GM12875 (cell line): ENCODE results near the gene UMPS.

Source experiments
- H3K4me3 ChIP-seq: one replicate; pipeline ENCODE4 v1.5.1; 2011; ENCODE audit warnings: low read depth, low read length, control low read depth
- TF ChIP-seq, protein P1 (sequence below): IDR thresholded peaks from 2 replicates; pipeline ENCODE4 v1.5.1; 2011; ENCODE audit warnings: low read depth, mild to moderate bottlenecking, control low read depth, inconsistent platforms, low read length, moderate library complexity, borderline replicate concordance; ENCODE audit not compliant: insufficient read depth

UMPS gene

GRCh38 chr3:124763206-124763605 lies 33.0 kb downstream of the UMPS start:
- TF ChIP-seq, protein P1, sequence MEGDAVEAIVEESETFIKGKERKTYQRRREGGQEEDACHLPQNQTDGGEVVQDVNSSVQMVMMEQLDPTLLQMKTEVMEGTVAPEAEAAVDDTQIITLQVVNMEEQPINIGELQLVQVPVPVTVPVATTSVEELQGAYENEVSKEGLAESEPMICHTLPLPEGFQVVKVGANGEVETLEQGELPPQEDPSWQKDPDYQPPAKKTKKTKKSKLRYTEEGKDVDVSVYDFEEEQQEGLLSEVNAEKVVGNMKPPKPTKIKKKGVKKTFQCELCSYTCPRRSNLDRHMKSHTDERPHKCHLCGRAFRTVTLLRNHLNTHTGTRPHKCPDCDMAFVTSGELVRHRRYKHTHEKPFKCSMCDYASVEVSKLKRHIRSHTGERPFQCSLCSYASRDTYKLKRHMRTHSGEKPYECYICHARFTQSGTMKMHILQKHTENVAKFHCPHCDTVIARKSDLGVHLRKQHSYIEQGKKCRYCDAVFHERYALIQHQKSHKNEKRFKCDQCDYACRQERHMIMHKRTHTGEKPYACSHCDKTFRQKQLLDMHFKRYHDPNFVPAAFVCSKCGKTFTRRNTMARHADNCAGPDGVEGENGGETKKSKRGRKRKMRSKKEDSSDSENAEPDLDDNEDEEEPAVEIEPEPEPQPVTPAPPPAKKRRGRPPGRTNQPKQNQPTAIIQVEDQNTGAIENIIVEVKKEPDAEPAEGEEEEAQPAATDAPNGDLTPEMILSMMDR: no peak
- H3K4me3 ChIP-seq: no peak overlapping the region

DNA sequence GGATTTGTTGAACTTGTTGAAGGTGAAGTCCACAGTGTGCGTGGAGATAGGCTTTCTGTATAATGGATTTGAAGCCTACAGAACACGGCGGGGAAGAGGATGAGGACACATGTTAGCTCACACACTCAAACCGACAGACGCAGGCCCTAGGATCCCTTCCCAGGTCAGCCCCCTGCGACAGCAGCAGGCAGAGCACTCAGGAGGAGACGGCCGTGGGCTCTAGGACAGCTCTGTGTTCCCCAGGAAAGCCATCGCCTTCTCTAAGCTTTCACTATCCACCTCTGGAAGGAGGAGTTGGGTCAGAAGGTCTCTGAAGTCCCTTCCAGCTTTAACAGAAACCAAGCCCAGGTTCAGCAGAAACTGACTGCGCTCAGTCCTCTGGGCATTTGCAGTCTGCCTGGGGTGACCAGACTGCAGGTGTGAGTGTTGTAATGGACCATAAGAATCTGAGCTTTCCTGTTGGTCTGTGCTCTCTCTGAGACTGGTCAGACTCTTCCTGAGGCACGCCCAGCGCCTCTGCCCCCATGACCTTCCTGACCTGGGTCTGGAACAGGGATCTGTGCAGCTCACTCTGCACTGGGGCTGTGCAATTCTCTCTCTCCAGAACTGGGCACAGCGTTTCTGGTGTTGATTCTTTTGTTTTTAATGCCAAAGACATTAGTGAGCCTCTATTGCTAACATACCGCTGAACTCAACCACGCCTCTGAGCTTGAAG lies 33.5 kb downstream of the UMPS start:
- TF ChIP-seq, protein P1: no peak
- H3K4me3 ChIP-seq: no peak overlapping the region

DNA sequence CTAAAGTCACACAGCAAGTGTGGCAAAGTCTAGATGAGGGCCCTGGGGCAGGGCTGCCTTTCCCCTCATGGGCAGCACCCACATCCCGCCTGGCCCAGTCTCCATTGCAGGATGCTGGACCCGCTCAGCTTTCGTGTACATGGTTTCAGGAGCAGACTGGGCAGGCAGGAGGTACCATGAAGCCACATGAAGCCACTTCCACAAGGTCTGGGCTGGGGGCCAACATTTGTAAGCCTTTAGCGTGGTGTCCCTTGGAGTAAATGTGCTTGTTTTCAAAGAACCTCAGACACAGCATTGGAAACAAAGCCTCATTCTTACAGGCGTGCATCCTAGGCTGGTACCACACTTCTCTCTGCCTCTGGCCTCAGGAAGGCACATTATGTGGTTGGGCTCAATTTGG lies 34.5 kb downstream of the UMPS start:
- TF ChIP-seq, protein P1: no peak

DNA sequence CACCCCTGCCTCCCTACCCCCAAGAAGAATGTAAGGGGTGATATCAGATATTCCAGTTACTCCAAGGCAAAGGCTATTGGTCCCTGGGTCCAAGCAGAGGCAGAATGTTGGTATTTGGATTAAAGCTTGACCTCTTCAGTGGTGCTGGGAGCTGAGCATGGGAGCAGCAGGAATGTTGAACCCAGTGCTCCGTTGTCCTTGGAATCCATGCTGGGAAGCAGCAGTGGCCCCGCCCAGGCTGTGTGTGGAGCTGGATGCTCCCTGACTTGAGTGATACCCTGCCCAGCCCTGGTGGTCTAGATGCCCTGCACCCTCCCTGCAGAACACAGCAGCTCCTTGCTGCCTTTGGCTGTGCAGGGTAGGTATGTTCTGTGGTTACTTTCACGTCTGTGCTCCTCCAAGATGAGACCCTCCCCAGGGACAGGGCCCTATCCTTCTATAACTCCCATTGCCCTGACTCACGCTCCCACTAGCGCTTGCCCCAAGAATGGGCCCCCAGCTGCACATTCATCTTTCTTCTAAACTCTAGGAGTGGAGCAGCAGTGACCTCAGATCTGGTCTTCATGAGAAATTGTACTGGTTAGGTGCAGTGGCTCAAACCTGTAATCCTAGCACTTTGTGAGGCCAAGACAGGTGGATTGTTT lies 35.1 kb downstream of the UMPS start:
- no peak overlapping the region for H3K4me3 ChIP-seq
- TF ChIP-seq, protein P1: no peak

More for the DNA sequence above, 34.5 kb downstream of the UMPS start:
- H3K4me3 ChIP-seq: no peak overlapping the region

DNA sequence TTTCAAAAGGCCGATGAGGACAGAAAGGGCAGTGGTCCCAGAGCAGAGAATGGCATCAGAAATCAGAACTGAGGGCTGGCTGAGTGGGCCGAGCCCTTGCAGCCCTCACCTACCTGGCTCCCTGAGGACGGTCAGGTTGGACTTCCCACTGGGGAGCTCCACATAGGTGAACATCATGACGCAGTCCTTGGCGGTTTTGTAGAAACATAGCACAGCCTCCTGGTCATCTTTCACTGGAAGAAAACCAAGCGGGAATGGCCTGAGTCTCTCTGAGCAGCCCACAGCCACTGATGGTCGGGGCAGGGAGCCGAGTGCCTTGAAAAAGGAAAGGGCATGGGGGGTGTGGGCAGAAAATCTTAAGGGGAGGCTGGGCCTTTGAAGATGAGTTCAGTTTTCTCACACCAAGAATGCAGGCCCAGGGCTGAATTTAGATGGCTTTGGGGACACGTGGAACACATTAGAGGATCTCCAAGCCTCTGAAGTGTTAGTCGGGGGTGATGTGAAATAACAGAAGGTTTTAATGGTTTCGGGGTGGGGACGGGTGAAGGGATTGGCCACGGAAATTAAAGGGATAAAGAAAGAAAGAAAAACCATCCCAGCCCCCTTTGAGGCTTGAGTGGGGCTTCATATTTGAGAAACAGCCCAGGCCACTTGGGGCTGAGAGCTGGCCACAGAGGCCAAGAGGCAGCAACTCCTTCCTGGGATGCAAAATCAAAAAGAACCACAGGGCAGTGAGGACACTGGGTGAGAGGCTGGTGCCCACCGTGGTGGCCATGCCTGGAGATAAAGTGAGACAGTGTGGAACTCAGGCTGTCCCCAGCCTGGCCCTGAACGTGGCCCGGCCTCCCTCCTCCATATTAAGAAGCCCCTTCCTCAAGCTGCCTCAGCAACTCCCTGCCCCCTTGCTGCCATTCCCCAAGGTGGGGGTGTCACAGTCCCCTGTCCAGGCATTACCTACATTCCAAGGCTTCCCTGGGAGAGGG lies 36.2 kb downstream of the UMPS start:
- TF ChIP-seq, protein P1: no peak
- H3K4me3 ChIP-seq: no peak overlapping the region

- H3K4me3 ChIP-seq: no peak overlapping the region
- TF ChIP-seq, protein P1: no peak
Observed at GRCh38 chr3:124767264-124767663, 37.0 kb downstream of the UMPS start.
